Muscle of leg (tissue), 11 donors: ENCODE results near the gene CCT3. TPM values are rescaled to one million over a fixed set of nuclear protein-coding genes. Genes with fewer than 3 reads are reported as not detected.

Experiments used
- DNase-seq: peaks from one replicate; pipeline ENCODE4 v3.0.0; 2013
- H3K27ac ChIP-seq: one replicate; pipeline ENCODE4 v1.5.1; 2013; ENCODE audit warnings: mild to moderate bottlenecking, low read length, control low read depth
- H3K27me3 ChIP-seq: one replicate; pipeline ENCODE4 v1.6.1; 2013; ENCODE audit warnings: low read length; ENCODE audit not compliant: control insufficient read depth, insufficient read depth
- H3K36me3 ChIP-seq: one replicate; pipeline ENCODE4 v1.6.1; 2013; ENCODE audit warnings: low read length; ENCODE audit not compliant: control insufficient read depth, insufficient read depth
- H3K4me1 ChIP-seq: one replicate; pipeline ENCODE4 v1.6.1; 2013; ENCODE audit warnings: low read length; ENCODE audit not compliant: control insufficient read depth, insufficient read depth
- H3K4me3 ChIP-seq: one replicate; pipeline ENCODE4 v1.5.1; 2013; ENCODE audit warnings: low read length, control low read depth
- H3K9me3 ChIP-seq: replicated peaks from 2 replicates; pipeline ENCODE4 v1.6.1; 2013; ENCODE audit warnings: low read depth, low read length; ENCODE audit not compliant: control insufficient read depth
- WGBS: methylation state at CpG from one replicate; pipeline ENCODE4 v1.1.5; 2013; ENCODE audit warnings: missing lambda C conversion rate; ENCODE audit not compliant: insufficient coverage; 5-methylcytosine and 5-hydroxymethylcytosine counted together
- polyA plus RNA-seq, 8 donors: library from polyadenylated mRNA; unstranded; fragments of 120-200 nt; gene quantifications; one replicate each; pipeline versions ENCODE4 v1.2.1 to v1.2.3, GENCODE V29; 2013; ENCODE audit warnings: inconsistent platforms in 1 of 8, low replicate concordance in 1 of 8; ENCODE audit not compliant: insufficient read length in 8 of 8, insufficient read depth in 1 of 8
- total RNA-seq: library from RNA; stranded (reverse); fragments of 120-200 nt; gene quantifications from one replicate; pipeline ENCODE4 v1.2.4, GENCODE V29; 2013

The CCT3 gene
- total and polyA plus RNA-seq, 9 donors, result 197 to 293 (median 225) TPM

- no peak within 1 kb of the TSS for H3K4me3 ChIP-seq
- 8% methylated on average over 40 of the region's 48 CpGs for WGBS
- H3K36me3 ChIP-seq, result no peaks in the 10 kb centered on the region
- H3K4me1 ChIP-seq, result peaks cover 9% of the 10 kb centered on the region
- H3K27ac ChIP-seq, result no peak within 1 kb of the TSS
- H3K9me3 ChIP-seq, result no peaks in the 10 kb centered on the region
- H3K27me3 ChIP-seq, result peaks cover 68% of the 10 kb centered on the region
- no peak for DNase-seq
Observed at GRCh38 chr1:156368889-156369684, 31.0 kb upstream of the CCT3 start, which contains the start of gene RHBG. RHBG (plus strand) TSS chr1:156369211; CDS start chr1:156369250, 39 bp downstream.

- Histone ChIP-seq H3K4me1 (peaks cover 9% of the 10 kb centered on the region), H3K36me3 (no peaks in the 10 kb centered on the region), H3K4me3 (no peak overlapping the region), H3K27ac (no peak overlapping the region), H3K27me3 (peaks cover 66% of the 10 kb centered on the region), H3K9me3 (no peaks in the 10 kb centered on the region)
- 90% methylated on average over 2 of the region's 7 CpGs for WGBS
- no peak for DNase-seq
Observed at GRCh38 chr1:156368157-156368658, 30.1 kb upstream of the CCT3 start.

- H3K36me3 ChIP-seq, result no peaks in the 10 kb centered on the region
Observed at GRCh38 chr1:156367383-156368156, 29.5 kb upstream of the CCT3 start.

GRCh38 chr1:156366378-156367166, 28.5 kb upstream of the CCT3 start:
- H3K27ac ChIP-seq, result no peak overlapping the region
- peaks cover 54% of the 10 kb centered on the region for H3K27me3 ChIP-seq
- no peaks in the 10 kb centered on the region for H3K36me3 ChIP-seq
- 65% methylated on average over 5 of the region's 5 CpGs for WGBS
- no peak overlapping the region for H3K4me3 ChIP-seq
- no peak for DNase-seq
- H3K4me1 ChIP-seq, result peaks cover 9% of the 10 kb centered on the region
- no peaks in the 10 kb centered on the region for H3K9me3 ChIP-seq

More at GRCh38 chr1:156367383-156368156, 29.5 kb upstream of the CCT3 start:
- Histone ChIP-seq H3K4me3 (no peak overlapping the region), H3K27ac (no peak overlapping the region), H3K27me3 (peaks cover 62% of the 10 kb centered on the region), H3K4me1 (peaks cover 9% of the 10 kb centered on the region), H3K9me3 (no peaks in the 10 kb centered on the region)
- WGBS, result 51% methylated on average over 5 of the region's 9 CpGs
- no peak for DNase-seq

- Histone ChIP-seq H3K9me3 (no peaks in the 10 kb centered on the region), H3K27ac (no peak overlapping the region), H3K27me3 (peaks cover 48% of the 10 kb centered on the region), H3K36me3 (no peaks in the 10 kb centered on the region), H3K4me3 (no peak overlapping the region), H3K4me1 (peaks cover 9% of the 10 kb centered on the region)
- no peak for DNase-seq
Observed at GRCh38 chr1:156365754-156366153, 27.7 kb upstream of the CCT3 start.

GRCh38 chr1:156360534-156360933, 22.4 kb upstream of the CCT3 start:
- WGBS, result 89% methylated on average over 6 of the region's 11 CpGs
- Histone ChIP-seq H3K27me3 (peaks cover 28% of the 10 kb centered on the region), H3K4me1 (no peaks in the 10 kb centered on the region), H3K4me3 (no peak overlapping the region), H3K36me3 (no peaks in the 10 kb centered on the region), H3K9me3 (no peaks in the 10 kb centered on the region), H3K27ac (no peak overlapping the region)
- no peak for DNase-seq

- H3K27ac ChIP-seq, result no peak overlapping the region
- no peaks in the 10 kb centered on the region for H3K36me3 ChIP-seq
- H3K4me1 ChIP-seq, result no peaks in the 10 kb centered on the region
- no peak for DNase-seq
- WGBS, result 7% methylated on average over 6 of the region's 6 CpGs
- H3K27me3 ChIP-seq, result peaks cover 28% of the 10 kb centered on the region
- H3K4me3 ChIP-seq, result no peak overlapping the region
- H3K9me3 ChIP-seq, result no peaks in the 10 kb centered on the region
Observed at GRCh38 chr1:156359973-156360372, 21.9 kb upstream of the CCT3 start.

GRCh38 chr1:156359249-156359648, 21.2 kb upstream of the CCT3 start:
- no peaks in the 10 kb centered on the region for H3K9me3 ChIP-seq
- no peak overlapping the region for H3K27ac ChIP-seq
- WGBS, result 70% methylated on average over 1 of the region's 3 CpGs
- no peak overlapping the region for H3K4me3 ChIP-seq
- H3K27me3 ChIP-seq, result peaks cover 25% of the 10 kb centered on the region
- no peaks in the 10 kb centered on the region for H3K36me3 ChIP-seq
- no peak for DNase-seq
- H3K4me1 ChIP-seq, result no peaks in the 10 kb centered on the region

- no peaks in the 10 kb centered on the region for H3K9me3 ChIP-seq
- H3K36me3 ChIP-seq, result no peaks in the 10 kb centered on the region
- H3K4me3 ChIP-seq, result no peak overlapping the region
- DNase-seq, result no peak
- H3K27ac ChIP-seq, result no peak overlapping the region
- no peaks in the 10 kb centered on the region for H3K4me1 ChIP-seq
- WGBS, result 33% methylated on average over 1 of the region's 1 CpG
- H3K27me3 ChIP-seq, result peaks cover 23% of the 10 kb centered on the region
Observed at GRCh38 chr1:156358641-156359040, 20.5 kb upstream of the CCT3 start.

- Histone ChIP-seq H3K4me1 (no peaks in the 10 kb centered on the region), H3K27me3 (peaks cover 23% of the 10 kb centered on the region), H3K27ac (no peak overlapping the region), H3K9me3 (no peaks in the 10 kb centered on the region), H3K36me3 (no peaks in the 10 kb centered on the region), H3K4me3 (no peak overlapping the region)
- whole genome bisulfite sequencing, result no CpG with 5 or more reads among the region's 2 CpGs
- DNase-seq, result no peak
Observed at GRCh38 chr1:156357977-156358376, 19.9 kb upstream of the CCT3 start.
